ENCODE measurements around the gene POM121L2. TPM values are rescaled to one million over a fixed set of nuclear protein-coding genes. Genes with fewer than 3 reads are reported as not detected.

The POM121L2 gene
- total and polyA plus RNA-seq, 2 donors (not counting 3 experiments of a cell fraction or from before 2014, with no cell fraction given) = not detected

GRCh38 chr6:27287751-27288135 is 24.3 kb downstream of the POM121L2 start:
- H3K36me3 ChIP-seq (ENCODE audit: control insufficient read depth in 2 of 2, extremely low read depth in 1 of 2, insufficient read depth in 2 of 2, low read length in 2 of 2) = no peaks in the 10 kb centered on the region
- H3K9ac ChIP-seq (replicated peaks; ENCODE audit: extremely low read depth, insufficient read depth, low read length) = no peak overlapping the region
- no peaks in the 10 kb centered on the region for H3K4me1 ChIP-seq (ENCODE audit: control insufficient read depth, extremely low read depth, insufficient read depth, low read length)
- dilution Hi-C loops (cut with MboI; ENCODE audit: extremely low pct_ligation_motif_present, low sequenced_read_pairs) (no loop called here), intact Hi-C loops (cut with micrococcal nuclease) (no loop called here)
- no peak overlapping the region for H3K4me2 ChIP-seq (ENCODE audit: insufficient read depth, low read length)
- peaks cover 66 to 83% of the 10 kb centered on the region in 2 experiments for H3K27me3 ChIP-seq (ENCODE audit: control insufficient read depth in 2 of 2, insufficient read depth in 2 of 2, low read length in 2 of 2)
- no peak for FAIRE-seq
- H3K4me3 ChIP-seq (replicated peaks in 1 of 3; ENCODE audit: insufficient read depth in 1 of 3, low read depth in 1 of 3, low read length in 3 of 3) = no peak overlapping the region
- TF ChIP-seq GATA2 (IDR thresholded peaks at IDR 0.05; ENCODE audit: insufficient read depth, insufficient read length, low read depth, low read length) = no peak
- no peak for TF ChIP-seq EZH2 (IDR thresholded peaks at IDR 0.05; ENCODE audit: borderline replicate concordance, low read depth, low read length, severe bottlenecking)
- no peak for TF ChIP-seq MAX (IDR thresholded peaks at IDR 0.05; ENCODE audit: insufficient read depth, insufficient read length)
- no peak for TF ChIP-seq POLR2A (IDR thresholded peaks at IDR 0.05; ENCODE audit: low read depth, low read length)
- no peak for TF ChIP-seq FOS (IDR thresholded peaks at IDR 0.05; ENCODE audit: borderline replicate concordance, insufficient read depth, low read length)
- H3K9me3 ChIP-seq (replicated peaks; ENCODE audit: control insufficient read depth, insufficient read depth, low read length) = no peaks in the 10 kb centered on the region
- H3K9me1 ChIP-seq (replicated peaks; ENCODE audit: control insufficient read depth, extremely low read depth, insufficient read depth, low read length) = no peaks in the 10 kb centered on the region
- no peak overlapping the region for H2AFZ ChIP-seq (ENCODE audit: low read depth, low read length)
- no peak for DNase-seq (ENCODE audit: low read depth, low spot score)
- H3K79me2 ChIP-seq (ENCODE audit: control insufficient read depth, insufficient read depth, low read length) = no peaks in the 10 kb centered on the region
- BruUV-seq (replicated peaks) = no TSS peak
- ChIA-PET POLR2A (no interaction called here), CTCF (no interaction called here)
- no peaks in the 10 kb centered on the region for H4K20me1 ChIP-seq (replicated peaks; ENCODE audit: control insufficient read depth, extremely low read depth, insufficient read depth, low read length)
- H3K27ac ChIP-seq (ENCODE audit: insufficient read depth, low read depth, low read length) = no peak overlapping the region

GRCh38 chr6:27286141-27286540 is 25.9 kb downstream of the POM121L2 start:
- no peak overlapping the region for H3K9ac ChIP-seq (replicated peaks; ENCODE audit: extremely low read depth, insufficient read depth, low read length)
- H3K9me1 ChIP-seq (replicated peaks; ENCODE audit: control insufficient read depth, extremely low read depth, insufficient read depth, low read length) = no peaks in the 10 kb centered on the region
- no peaks in the 10 kb centered on the region for H3K36me3 ChIP-seq (ENCODE audit: control insufficient read depth in 2 of 2, extremely low read depth in 1 of 2, insufficient read depth in 2 of 2, low read length in 2 of 2)
- FAIRE-seq (no peak), DNase-seq (ENCODE audit: low read depth, low spot score) (no peak)
- H3K9me3 ChIP-seq (replicated peaks; ENCODE audit: control insufficient read depth, insufficient read depth, low read length) = no peaks in the 10 kb centered on the region
- no peak overlapping the region for H2AFZ ChIP-seq (ENCODE audit: low read depth, low read length)
- BruUV-seq (replicated peaks) = no TSS peak
- TF ChIP-seq CTCF (IDR thresholded peaks at IDR 0.05; ENCODE audit: extremely low read depth in 1 of 2, insufficient read depth in 1 of 2, low read depth in 1 of 2, low read length in 2 of 2) (no peak), MYC (IDR thresholded peaks at IDR 0.05; ENCODE audit: low read depth, low read length) (no peak), EZH2 (IDR thresholded peaks at IDR 0.05; ENCODE audit: borderline replicate concordance, low read depth, low read length, severe bottlenecking) (no peak), MAX (IDR thresholded peaks at IDR 0.05; ENCODE audit: insufficient read depth, insufficient read length) (no peak), FOS (IDR thresholded peaks at IDR 0.05; ENCODE audit: borderline replicate concordance, insufficient read depth, low read length) (no peak), POLR2AphosphoS5 (IDR thresholded peaks at IDR 0.05; ENCODE audit: insufficient read depth, low read depth, low read length) (no peak), POLR2A (IDR thresholded peaks at IDR 0.05; ENCODE audit: low read depth, low read length) (no peak), GATA2 (IDR thresholded peaks at IDR 0.05; ENCODE audit: insufficient read depth, insufficient read length, low read depth, low read length) (no peak), JUN (IDR thresholded peaks at IDR 0.05; ENCODE audit: borderline replicate concordance, insufficient read depth, insufficient read length, low read depth) (no peak)
- dilution Hi-C loops (cut with MboI; ENCODE audit: extremely low pct_ligation_motif_present, low sequenced_read_pairs) = no loop called here
- intact Hi-C loops (cut with micrococcal nuclease) = no loop called here
- no peak overlapping the region for H3K27ac ChIP-seq (ENCODE audit: insufficient read depth, low read depth, low read length)
- POLR2A ChIA-PET = no interaction called here
- CTCF ChIA-PET = interaction anchor here (1.2 kb wide), 1 partner anchor 10 kb away, joined by 3 read pairs; no protein-coding TSS in a partner anchor
- H4K20me1 ChIP-seq (replicated peaks; ENCODE audit: control insufficient read depth, extremely low read depth, insufficient read depth, low read length) = no peaks in the 10 kb centered on the region
- no peaks in the 10 kb centered on the region for H3K79me2 ChIP-seq (ENCODE audit: control insufficient read depth, insufficient read depth, low read length)
- H3K4me3 ChIP-seq (replicated peaks in 1 of 3; ENCODE audit: insufficient read depth in 1 of 3, low read depth in 1 of 3, low read length in 3 of 3) = no peak overlapping the region
- H3K4me2 ChIP-seq (ENCODE audit: insufficient read depth, low read length) = no peak overlapping the region
- H3K27me3 ChIP-seq (ENCODE audit: control insufficient read depth in 2 of 2, insufficient read depth in 2 of 2, low read length in 2 of 2) = peaks cover 66 to 88% of the 10 kb centered on the region in 2 experiments
- H3K4me1 ChIP-seq (ENCODE audit: control insufficient read depth, extremely low read depth, insufficient read depth, low read length) = no peaks in the 10 kb centered on the region
